ENCODE results near the gene TRAM2. TPM values are rescaled to one million over a fixed set of nuclear protein-coding genes. Genes with fewer than 3 reads are reported as not detected.

TRAM2 gene
- total RNA-seq, 4 donors from 2014 or later, result 3.8 to 33.2 (median 17.6) TPM

GRCh38 chr6:52617087-52617486 is 40.2 kb upstream of the TRAM2 start:
- intact Hi-C loops (cut with DNase I; ENCODE audit: low total_unique reads), result no loop called here
- Histone ChIP-seq H3K27ac (no peak overlapping the region), H3K36me3 (no peaks in the 10 kb centered on the region), H3K9me3 (no peaks in the 10 kb centered on the region), H3K4me1 (no peaks in the 10 kb centered on the region), H3K27me3 (no peaks in the 10 kb centered on the region), H3K4me3 (no peak overlapping the region)
- TF ChIP-seq CTCF (IDR thresholded peaks at IDR 0.05) (no peak), POLR2A (IDR thresholded peaks at IDR 0.05) (no peak)
- no peak for DNase-seq

DNA sequence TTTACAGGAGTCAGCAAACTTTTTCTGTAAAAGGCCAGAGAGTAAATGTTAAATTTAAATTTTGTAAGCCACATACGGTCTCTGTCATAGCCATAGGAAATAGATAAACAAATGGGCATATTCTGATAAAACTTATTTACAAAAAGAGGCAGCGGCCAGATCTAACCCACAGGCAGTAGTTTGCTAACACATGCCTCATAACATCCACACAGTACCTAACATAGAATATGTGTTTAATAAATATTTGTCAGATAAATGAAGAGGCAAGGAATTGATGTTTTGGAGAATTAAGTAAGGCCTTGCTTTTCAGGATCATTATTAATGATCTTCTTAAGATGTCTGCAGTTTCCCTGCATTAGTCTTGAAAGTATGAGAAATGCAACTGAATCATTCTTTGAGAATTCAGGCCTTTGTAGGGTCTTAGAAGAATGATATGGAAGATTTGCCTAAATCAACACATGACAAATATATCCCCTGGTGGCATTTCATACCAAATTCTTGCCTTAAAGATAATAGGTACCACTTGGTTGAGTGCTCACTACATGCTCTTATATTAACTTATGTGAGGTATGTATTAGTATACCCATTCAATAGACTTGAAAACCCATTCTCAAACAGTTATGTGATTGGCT is 39.3 kb upstream of the TRAM2 start:
- H3K27me3 ChIP-seq, result no peaks in the 10 kb centered on the region
- no peaks in the 10 kb centered on the region for H3K9me3 ChIP-seq
- no peaks in the 10 kb centered on the region for H3K4me1 ChIP-seq
- no peak for DNase-seq
- TF ChIP-seq CTCF (IDR thresholded peaks at IDR 0.05) (no peak), POLR2A (IDR thresholded peaks at IDR 0.05) (no peak)
- intact Hi-C loops (cut with DNase I; ENCODE audit: low total_unique reads), result no loop called here
- H3K27ac ChIP-seq, result no peak overlapping the region
- H3K36me3 ChIP-seq, result no peaks in the 10 kb centered on the region
- no peak overlapping the region for H3K4me3 ChIP-seq

- DNase-seq, result no peak
- H3K27ac ChIP-seq, result no peak overlapping the region
- no peaks in the 10 kb centered on the region for H3K9me3 ChIP-seq
- H3K36me3 ChIP-seq, result no peaks in the 10 kb centered on the region
- no peaks in the 10 kb centered on the region for H3K27me3 ChIP-seq
- intact Hi-C loops (cut with DNase I; ENCODE audit: low total_unique reads), result no loop called here
- no peak for TF ChIP-seq POLR2A (IDR thresholded peaks at IDR 0.05)
- no peak for TF ChIP-seq CTCF (IDR thresholded peaks at IDR 0.05)
- H3K4me1 ChIP-seq, result no peaks in the 10 kb centered on the region
- H3K4me3 ChIP-seq, result no peak overlapping the region
These were observed 35.6 kb upstream of the TRAM2 start for GRCh38 chr6:52612336-52613054.

DNA sequence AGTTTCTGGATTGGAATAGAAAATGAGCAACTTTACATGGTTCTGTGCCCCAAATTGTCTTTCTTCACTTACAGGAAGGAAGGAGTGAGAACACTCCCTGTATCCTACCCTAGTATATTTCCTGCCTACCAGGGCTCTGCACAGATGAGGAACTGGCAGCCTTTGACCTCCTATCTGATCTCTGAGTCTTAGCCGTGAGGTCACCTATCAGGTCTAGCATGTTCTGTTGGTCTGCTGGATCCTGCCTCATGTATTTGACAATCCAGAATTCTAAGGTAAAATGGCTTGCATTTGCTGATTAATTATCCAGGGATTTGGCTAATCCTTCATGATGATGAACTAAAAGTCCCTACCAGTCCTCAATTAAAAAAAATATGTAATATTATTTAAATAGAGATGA is 35.0 kb upstream of the TRAM2 start:
- no peak overlapping the region for H3K4me3 ChIP-seq
- H3K9me3 ChIP-seq, result no peaks in the 10 kb centered on the region
- no peaks in the 10 kb centered on the region for H3K27me3 ChIP-seq
- no peaks in the 10 kb centered on the region for H3K36me3 ChIP-seq
- no peaks in the 10 kb centered on the region for H3K4me1 ChIP-seq
- H3K27ac ChIP-seq, result no peak overlapping the region
- no peak for TF ChIP-seq POLR2A (IDR thresholded peaks at IDR 0.05)
- TF ChIP-seq CTCF (IDR thresholded peaks at IDR 0.05), result no peak
- DNase-seq, result no peak
- intact Hi-C loops (cut with DNase I; ENCODE audit: low total_unique reads), result no loop called here

- Histone ChIP-seq H3K4me3 (no peak overlapping the region), H3K36me3 (no peaks in the 10 kb centered on the region), H3K9me3 (no peaks in the 10 kb centered on the region), H3K27ac (no peak overlapping the region), H3K4me1 (no peaks in the 10 kb centered on the region), H3K27me3 (no peaks in the 10 kb centered on the region)
- intact Hi-C loops (cut with DNase I; ENCODE audit: low total_unique reads), result no loop called here
- DNase-seq, result no peak
- TF ChIP-seq CTCF (IDR thresholded peaks at IDR 0.05) (no peak), POLR2A (IDR thresholded peaks at IDR 0.05) (no peak)
These were observed 34.0 kb upstream of the TRAM2 start for GRCh38 chr6:52610745-52611355.
